ENCODE results near the gene PCDHB11.
"Not testable (repeated sequence)": the region's sequence is repeated elsewhere in the genome, so short reads cannot be mapped to it uniquely, and the experiment has no call there.

The PCDHB11 gene

DNA sequence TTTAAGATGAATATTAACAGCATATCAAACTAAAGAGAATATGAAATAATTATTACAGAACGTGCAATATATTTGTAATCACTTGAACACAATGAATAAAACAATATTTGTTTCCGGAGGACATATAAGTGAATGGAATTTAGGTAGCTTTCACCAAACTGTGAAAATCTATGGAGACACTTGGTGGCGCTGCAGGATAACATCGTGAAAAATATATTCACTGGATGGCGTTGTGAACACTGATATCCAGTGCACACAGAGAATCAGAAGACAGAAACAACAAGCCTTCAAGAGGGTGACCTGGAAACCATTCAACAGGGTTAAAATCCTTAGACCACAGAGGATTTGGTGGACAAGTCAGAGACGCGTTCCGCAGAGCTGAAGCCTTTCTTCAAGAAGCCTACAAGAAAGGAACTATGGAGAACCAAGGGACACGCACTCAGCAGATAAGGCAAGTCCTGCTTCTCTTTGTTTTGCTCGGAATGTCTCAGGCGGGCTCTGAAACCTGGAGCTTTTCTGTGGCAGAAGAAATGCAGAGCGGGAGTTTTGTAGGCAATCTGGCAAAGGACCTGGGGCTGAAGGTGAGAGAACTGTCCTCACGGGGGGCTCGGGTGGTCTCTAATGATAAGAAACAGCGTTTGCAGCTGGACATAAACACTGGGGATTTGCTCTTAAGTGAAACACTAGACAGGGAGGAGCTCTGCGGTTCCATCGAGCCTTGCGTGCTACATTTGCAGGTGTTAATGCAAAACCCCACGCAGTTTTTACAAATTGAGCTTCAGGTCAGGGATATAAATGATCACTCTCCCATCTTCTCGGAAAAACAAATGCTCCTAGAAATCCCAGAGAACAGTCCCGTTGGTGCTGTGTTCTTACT is at the start of gene PCDHB11:
PCDHB11 (plus strand) TSS at position 269 of the 877 bp plus-strand sequence; CDS start at position 417, 148 bp downstream.
- DNase-seq (ENCODE audit: low spot score) (peak; percentile 43), FAIRE-seq (no peak)

DNA sequence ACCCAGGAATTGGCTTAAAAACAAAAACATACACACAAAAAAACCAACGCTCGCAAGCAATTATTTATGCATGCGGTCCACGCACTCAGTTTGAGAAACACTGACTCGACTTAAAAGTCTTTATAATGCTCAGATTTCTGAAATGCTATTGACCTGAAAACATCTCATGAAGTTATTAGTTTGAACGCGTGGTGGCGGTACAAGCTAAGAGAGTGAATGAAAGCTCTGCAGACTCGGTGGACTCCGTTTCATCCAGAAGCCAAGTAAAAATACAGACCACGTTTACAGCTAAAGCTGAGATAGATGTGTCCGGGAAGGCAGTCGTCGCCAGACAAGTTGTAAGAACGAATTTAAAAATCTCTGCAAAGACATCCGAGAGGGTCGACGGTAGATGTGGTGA is 49.6 kb upstream of the PCDHB11 start, which contains the start of gene PCDHB6:
PCDHB6 (plus strand) TSS at position 246 of the 400 bp plus-strand sequence. CDS start 201 bp downstream, outside the sequence.
- FAIRE-seq (no peak), DNase-seq (ENCODE audit: low spot score) (peak; percentile 20)

DNA sequence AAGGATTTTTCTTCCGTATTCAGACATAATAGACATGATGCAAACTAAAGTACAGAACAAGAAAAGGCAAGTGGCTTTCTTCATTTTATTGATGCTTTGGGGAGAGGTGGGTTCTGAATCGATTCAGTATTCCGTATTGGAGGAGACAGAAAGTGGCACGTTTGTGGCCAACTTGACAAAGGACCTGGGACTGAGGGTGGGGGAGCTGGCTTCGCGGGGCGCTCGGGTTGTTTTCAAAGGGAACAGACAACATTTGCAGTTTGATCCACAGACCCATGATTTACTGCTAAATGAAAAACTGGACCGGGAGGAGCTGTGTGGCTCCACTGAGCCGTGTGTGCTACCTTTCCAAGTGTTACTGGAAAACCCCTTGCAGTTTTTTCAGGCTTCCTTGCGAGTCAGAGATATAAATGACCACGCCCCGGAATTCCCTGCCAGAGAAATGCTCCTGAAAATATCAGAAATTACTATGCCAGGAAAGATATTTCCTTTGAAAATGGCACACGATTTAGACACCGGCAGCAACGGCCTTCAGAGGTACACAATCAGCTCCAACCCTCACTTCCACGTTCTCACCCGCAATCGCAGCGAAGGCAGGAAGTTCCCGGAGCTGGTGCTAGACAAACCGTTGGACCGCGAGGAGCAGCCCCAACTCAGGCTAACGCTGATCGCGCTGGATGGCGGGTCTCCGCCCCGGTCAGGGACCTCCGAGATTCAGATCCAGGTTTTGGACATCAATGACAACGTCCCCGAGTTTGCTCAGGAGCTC is 49.0 kb upstream of the PCDHB11 start:
- no peak for FAIRE-seq
- no peak for DNase-seq (ENCODE audit: low spot score)

DNA sequence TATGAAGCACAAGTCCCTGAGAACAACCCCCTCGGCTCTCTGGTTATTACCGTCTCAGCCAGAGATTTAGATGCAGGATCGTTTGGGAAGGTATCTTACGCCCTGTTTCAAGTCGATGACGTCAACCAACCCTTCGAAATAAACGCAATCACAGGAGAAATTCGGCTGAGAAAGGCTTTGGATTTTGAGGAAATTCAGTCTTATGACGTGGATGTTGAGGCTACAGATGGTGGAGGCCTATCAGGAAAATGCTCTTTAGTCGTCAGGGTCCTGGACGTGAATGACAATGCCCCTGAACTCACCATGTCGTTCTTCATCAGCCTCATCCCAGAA is 48.5 kb upstream of the PCDHB11 start:
- DNase-seq (ENCODE audit: low spot score) (no peak), FAIRE-seq (no peak)

DNA sequence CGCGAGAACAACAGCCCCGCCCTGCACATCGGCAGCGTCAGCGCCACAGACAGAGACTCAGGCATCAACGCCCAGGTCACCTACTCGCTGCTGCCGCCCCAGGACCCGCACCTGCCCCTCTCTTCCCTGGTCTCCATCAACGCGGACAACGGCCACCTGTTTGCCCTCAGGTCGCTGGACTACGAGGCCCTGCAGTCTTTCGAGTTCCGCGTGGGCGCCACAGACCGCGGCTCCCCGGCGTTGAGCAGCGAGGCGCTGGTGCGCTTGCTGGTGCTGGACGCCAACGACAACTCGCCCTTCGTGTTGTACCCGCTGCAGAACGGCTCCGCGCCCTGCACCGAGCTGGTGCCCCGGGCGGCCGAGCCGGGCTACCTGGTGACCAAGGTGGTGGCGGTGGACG is 47.8 kb upstream of the PCDHB11 start:
- not testable (repeated sequence) for FAIRE-seq; DNase-seq (ENCODE audit: low spot score)

DNA sequence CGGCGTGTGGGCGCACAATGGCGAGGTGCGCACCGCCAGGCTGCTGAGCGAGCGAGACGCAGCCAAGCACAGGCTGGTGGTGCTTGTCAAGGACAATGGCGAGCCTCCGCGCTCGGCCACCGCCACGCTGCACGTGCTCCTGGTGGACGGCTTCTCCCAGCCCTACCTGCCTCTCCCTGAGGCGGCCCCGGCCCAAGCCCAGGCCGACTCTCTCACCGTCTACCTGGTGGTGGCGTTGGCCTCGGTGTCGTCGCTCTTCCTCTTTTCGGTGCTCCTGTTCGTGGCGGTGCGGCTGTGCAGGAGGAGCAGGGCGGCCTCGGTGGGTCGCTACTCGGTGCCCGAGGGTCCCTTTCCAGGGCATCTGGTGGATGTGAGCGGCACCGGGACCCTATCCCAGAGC is 47.3 kb upstream of the PCDHB11 start:
- not testable (repeated sequence) for DNase-seq (ENCODE audit: low spot score); FAIRE-seq

DNA sequence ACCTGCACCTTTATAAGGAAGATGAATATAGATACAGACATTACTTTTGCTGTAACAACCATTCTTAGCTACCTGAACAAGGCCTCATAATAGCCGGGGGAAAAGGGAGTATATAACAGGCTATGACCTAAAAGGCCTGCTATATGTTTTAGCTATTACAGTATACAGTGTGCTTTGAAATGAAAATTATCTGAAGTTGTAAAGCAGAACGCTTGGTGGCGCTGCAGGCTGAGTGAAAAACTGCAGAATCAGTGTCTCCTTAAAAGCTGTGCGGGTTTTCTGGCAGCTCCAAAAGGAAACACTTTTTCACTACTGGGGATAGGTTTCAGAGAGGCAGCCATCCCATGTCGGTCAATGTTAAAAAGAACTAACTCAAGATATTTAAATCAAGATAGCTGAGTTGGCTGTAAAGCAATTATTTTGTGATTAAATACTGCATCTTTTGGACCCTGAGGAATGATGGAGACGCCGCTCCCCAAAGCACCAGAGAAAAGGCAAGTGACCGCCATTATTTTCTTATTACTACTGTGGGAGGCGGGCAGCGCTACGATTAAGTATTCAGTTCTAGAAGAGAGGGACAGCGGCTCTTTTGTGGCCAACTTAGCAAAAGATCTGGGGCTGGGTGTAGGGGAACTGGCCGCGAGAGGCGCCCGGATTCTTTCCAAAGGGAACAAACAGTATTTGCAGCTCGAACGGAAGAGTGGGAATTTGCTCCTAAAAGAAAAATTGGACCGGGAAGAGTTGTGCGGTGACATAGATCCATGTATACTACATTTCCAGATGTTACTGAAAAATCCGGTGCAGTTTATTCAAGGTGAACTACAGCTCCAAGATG is 43.7 kb upstream of the PCDHB11 start:
- DNase-seq (ENCODE audit: low spot score) (peak; percentile 31), FAIRE-seq (no peak)

DNA sequence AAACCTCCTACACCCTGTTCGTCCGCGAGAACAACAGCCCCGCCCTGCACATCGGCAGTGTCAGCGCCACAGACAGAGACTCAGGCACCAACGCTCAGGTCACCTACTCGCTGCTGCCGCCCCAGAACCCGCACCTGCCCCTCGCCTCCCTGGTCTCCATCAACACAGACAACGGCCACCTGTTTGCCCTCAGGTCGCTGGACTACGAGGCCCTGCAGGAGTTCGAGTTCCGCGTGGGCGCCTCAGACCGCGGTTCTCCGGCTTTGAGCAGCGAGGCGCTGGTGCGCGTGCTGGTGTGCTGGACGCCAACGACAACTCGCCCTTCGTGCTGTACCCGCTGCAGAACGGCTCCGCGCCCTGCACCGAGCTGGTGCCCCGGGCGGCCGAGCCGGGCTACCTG is 42.1 kb upstream of the PCDHB11 start:
- not testable (repeated sequence) for DNase-seq (ENCODE audit: low spot score); FAIRE-seq

DNA sequence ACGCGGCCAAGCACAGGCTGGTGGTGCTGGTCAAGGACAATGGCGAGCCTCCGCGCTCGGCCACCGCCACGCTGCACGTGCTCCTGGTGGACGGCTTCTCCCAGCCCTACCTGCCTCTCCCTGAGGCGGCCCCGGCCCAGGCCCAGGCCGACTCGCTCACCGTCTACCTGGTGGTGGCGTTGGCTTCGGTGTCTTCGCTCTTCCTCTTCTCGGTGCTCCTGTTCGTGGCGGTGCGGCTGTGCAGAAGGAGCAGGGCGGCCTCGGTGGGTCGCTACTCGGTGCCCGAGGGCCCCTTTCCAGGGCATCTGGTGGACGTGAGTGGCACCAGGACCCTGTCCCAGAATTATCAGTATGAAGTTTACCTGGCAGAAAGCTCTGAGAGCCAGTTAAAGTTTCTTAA is 41.5 kb upstream of the PCDHB11 start:
- DNase-seq (ENCODE audit: low spot score); FAIRE-seq: not testable (repeated sequence)

DNA sequence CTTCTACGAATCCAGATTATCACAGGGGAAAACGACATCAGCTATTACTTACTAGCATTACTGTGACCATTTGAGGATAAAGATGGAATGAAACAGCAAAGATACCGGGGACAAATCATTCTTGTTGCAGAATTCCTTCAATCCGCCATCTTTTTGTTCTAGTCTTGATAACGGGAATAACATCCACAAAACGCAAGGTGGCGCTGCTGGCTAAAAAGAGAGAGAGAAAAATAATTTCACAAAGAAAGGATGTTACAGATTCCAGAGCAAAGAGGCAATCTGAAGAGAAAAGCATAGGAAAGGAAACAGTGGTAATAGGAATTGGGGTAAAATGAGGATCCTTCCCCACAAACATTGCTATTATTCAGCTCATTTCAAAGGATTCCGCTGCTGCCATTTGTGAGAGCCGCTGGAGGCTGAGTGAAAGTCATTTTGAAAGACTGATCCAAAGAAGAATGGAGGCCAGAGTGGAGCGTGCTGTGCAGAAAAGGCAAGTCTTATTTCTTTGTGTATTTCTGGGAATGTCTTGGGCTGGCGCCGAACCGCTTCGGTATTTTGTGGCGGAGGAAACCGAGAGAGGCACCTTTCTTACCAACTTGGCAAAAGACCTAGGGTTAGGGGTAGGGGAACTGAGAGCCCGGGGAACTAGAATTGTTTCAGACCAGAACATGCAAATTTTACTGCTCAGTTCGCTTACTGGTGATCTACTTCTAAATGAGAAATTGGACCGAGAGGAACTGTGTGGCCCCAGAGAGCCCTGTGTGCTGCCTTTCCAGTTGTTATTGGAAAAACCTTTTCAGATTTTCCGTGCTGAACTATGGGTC is 26.8 kb upstream of the PCDHB11 start, which contains the start of gene PCDHB7:
PCDHB7 (plus strand) TSS at position 264 of the 824 bp plus-strand sequence; CDS start at position 456, 192 bp downstream.
- no peak for FAIRE-seq
- peak; percentile 10 for DNase-seq (ENCODE audit: low spot score)

DNA sequence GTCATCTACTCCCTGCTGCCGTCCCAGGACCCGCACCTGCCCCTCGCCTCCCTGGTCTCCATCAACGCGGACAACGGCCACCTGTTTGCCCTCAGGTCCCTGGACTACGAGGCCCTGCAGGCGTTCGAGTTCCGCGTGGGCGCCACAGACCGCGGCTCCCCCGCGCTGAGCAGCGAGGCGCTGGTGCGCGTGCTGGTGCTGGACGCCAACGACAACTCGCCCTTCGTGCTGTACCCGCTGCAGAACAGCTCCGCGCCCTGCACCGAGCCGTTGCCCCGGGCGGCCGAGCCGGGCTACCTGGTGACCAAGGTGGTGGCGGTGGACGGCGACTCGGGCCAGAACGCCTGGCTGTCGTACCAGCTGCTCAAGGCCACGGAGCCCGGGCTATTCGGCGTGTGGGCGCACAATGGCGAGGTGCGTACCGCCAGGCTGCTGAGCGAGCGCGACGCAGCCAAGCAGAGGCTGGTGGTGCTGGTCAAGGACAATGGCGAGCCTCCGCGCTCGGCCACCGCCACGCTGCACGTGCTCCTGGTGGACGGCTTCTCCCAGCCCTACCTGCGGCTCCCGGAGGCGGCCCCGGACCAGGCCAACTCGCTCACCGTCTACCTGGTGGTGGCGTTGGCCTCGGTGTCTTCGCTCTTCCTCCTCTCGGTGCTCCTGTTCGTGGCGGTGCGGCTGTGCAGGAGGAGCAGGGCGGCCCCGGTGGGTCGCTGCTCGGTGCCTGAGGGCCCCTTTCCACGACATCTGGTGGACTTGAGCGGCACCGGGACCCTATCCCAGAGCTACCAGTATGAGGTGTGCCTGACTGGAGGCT is 24.9 kb upstream of the PCDHB11 start:
- not testable (repeated sequence) for FAIRE-seq; DNase-seq (ENCODE audit: low spot score)

DNA sequence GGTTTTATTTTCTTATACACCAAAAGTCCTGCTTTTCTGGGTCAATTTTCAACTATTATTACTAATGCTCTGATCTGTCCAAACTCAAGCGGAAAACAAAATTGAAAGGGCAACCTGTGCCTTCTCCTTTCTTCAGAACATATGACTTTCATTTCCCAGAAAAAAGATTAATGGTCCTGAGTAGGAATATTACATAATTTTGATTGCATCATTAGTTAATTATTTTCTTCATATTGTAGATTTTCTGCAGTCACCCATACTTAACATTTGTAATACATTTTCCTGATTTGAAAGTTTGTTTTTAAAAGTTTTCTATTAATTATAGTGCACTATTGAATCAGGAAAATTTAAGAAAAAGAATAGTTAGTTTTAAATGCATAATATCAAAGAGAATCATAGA is 23.5 kb upstream of the PCDHB11 start:
- FAIRE-seq = no peak
- DNase-seq (ENCODE audit: low spot score) = no peak

DNA sequence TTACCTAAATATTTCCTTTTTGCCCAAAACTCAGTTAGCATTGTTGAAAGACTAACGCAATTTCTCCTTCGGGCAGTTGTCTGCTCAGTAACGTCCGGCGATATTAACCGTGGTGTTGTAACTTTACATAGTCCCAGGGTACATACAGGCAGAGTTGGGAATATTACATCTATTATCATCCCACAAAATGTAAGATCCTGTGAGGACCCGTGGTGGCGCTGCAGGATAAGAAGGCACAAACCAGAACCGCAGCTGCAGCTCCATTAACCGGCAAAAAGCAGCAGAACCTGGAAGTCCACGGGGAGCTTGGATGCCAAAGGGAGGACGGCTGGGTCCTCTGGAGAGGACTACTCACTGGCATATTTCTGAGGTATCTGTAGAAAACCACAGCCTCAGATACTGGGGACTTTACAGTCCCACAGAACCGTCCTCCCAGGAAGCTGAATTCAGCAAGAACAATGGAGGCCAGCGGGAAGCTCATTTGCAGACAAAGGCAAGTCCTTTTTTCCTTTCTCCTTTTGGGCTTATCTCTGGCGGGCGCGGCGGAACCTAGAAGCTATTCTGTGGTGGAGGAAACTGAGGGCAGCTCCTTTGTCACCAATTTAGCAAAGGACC is 21.7 kb upstream of the PCDHB11 start, which contains the start of gene PCDHB8:
PCDHB8 (plus strand) TSS at position 214 of the 615 bp plus-strand sequence; CDS start at position 459, 245 bp downstream.
- FAIRE-seq = not testable (repeated sequence)
- peak; percentile 44 for DNase-seq (ENCODE audit: low spot score)

DNA sequence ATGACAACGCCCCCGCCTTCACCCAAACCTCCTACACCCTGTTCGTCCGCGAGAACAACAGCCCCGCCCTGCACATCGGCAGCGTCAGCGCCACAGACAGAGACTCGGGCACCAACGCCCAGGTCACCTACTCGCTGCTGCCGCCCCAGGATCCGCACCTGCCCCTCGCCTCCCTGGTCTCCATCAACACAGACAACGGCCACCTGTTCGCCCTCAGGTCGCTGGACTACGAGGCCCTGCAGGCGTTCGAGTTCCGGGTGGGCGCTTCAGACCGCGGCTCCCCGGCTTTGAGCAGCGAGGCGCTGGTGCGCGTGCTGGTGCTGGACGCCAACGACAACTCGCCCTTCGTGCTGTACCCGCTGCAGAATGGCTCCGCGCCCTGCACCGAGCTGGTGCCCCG is 20.1 kb upstream of the PCDHB11 start:
- not testable (repeated sequence) for FAIRE-seq; DNase-seq (ENCODE audit: low spot score)

DNA sequence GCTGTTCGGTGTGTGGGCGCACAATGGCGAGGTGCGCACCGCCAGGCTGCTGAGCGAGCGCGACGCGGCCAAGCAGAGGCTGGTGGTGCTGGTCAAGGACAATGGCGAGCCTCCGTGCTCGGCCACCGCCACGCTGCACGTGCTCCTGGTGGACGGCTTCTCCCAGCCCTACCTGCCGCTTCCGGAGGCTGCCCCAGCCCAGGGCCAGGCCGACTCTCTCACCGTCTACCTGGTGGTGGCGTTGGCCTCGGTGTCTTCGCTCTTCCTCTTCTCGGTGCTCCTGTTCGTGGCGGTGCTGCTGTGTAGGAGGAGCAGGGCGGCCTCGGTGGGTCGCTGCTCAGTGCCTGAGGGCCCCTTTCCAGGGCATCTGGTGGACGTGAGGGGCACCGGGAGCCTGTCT is 19.6 kb upstream of the PCDHB11 start:
- FAIRE-seq; DNase-seq (ENCODE audit: low spot score): not testable (repeated sequence)

DNA sequence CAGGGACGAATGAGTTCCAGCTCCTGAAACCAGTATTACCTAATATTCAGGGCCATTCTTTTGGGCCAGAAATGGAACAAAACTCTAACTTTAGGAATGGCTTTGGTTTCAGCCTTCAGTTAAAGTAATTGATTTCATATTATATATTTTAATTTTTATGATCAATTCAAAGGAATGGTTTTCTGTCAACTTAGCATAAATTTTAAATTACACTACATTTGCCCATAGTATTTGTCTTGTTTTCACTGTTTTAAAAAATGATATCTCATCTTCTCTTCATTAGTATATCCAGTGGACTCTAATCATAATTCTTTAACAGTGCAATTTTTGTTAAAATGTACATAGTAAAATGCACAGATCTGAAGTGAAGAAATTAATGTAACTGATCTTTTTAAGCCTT is 19.1 kb upstream of the PCDHB11 start:
- DNase-seq (ENCODE audit: low spot score) = no peak
- no peak for FAIRE-seq

DNA sequence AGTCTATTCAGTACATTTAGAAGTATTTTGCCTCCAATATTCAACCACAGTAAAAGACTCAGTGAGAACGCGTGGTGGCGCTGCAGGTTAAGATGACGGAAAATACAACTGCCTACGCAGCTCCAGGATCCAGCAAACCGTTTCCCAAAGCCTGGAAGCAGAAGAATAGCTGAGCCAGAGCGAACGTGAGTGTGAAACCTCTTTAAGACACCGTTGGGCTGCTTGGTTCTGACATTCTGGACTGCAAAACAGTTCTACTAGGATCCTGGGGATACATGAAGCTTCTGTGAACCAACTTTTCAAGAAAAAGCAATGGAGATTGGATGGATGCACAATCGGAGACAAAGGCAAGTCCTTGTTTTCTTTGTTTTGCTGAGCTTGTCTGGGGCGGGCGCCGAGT is 17.2 kb upstream of the PCDHB11 start, which contains the start of gene PCDHB16:
PCDHB16 (plus strand) TSS at position 140 of the 400 bp plus-strand sequence; CDS start at position 313, 173 bp downstream.
- FAIRE-seq (no peak), DNase-seq (ENCODE audit: low spot score) (no peak)

DNA sequence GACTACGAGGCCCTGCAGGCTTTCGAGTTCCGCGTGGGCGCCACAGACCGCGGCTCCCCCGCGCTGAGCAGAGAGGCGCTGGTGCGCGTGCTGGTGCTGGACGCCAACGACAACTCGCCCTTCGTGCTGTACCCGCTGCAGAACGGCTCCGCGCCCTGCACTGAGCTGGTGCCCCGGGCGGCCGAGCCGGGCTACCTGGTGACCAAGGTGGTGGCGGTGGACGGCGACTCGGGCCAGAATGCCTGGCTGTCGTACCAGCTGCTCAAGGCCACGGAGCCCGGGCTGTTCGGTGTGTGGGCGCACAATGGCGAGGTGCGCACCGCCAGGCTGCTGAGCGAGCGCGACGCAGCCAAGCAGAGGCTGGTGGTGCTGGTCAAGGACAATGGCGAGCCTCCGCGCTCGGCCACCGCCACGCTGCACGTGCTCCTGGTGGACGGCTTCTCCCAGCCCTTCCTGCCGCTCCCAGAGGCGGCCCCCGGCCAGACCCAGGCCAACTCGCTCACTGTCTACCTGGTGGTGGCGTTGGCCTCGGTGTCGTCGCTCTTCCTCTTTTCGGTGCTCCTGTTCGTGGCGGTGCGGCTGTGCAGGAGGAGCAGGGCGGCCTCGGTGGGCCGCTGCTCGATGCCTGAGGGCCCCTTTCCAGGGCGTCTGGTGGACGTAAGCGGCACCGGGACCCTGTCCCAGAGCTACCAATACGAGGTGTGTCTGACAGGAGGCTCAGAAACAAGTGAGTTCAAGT is 15.1 kb upstream of the PCDHB11 start:
- DNase-seq (ENCODE audit: low spot score); FAIRE-seq: not testable (repeated sequence)

All from urothelium cell line (cell line).